Suprapubic skin (tissue), 4 donors: ENCODE data around the gene FOXK1.

ENCODE experiments used
- CTCF ChIP-seq, 2 donors: fragments of 200-600 bp in 1 of 2; fragments of 450-650 bp in 1 of 2; sonication (generic) in 1 of 2; IDR thresholded peaks; one replicate each; pipeline ENCODE4 v1.5.1; 2016 to 2019; ENCODE audit warnings: antibody characterized with exemption in 2 of 2, mild to moderate bottlenecking in 1 of 2, moderate library complexity in 1 of 2
- EP300 ChIP-seq: sonication (generic); formaldehyde crosslinking; IDR thresholded peaks from one replicate; pipeline ENCODE4 v1.6.1; 2017; ENCODE audit warnings: antibody characterized with exemption
- POLR2A ChIP-seq, 2 donors: fragments of 450-650 bp; IDR thresholded peaks; one replicate each; pipeline ENCODE4 v1.6.1; 2017; ENCODE audit warnings: antibody characterized with exemption in 2 of 2, mild to moderate bottlenecking in 2 of 2, moderate library complexity in 2 of 2
- POLR2AphosphoS5 ChIP-seq, 3 donors: sonication (generic); formaldehyde crosslinking; IDR thresholded peaks; one replicate each; pipeline ENCODE4 v1.6.1; 2017; ENCODE audit warnings: antibody characterized with exemption in 3 of 3

- TF ChIP-seq CTCF (IDR thresholded peaks at IDR 0.05) (no peak), POLR2AphosphoS5 (IDR thresholded peaks at IDR 0.05) (no peak), EP300 (no peak), POLR2A (IDR thresholded peaks at IDR 0.05) (no peak)
These were observed 64.2 kb downstream of the FOXK1 start for GRCh38 chr7:4745971-4746919.
